NCI-H82 (cell line): ENCODE data around the gene CDK15.
A peak's percentile ranks its signal among the peaks of the same experiment; 100 is the strongest.

Experiments
- DNase-seq: peaks from one replicate; lab custom pipeline; 2025; lab: John Stamatoyannopoulos, UW

The CDK15 gene

DNA sequence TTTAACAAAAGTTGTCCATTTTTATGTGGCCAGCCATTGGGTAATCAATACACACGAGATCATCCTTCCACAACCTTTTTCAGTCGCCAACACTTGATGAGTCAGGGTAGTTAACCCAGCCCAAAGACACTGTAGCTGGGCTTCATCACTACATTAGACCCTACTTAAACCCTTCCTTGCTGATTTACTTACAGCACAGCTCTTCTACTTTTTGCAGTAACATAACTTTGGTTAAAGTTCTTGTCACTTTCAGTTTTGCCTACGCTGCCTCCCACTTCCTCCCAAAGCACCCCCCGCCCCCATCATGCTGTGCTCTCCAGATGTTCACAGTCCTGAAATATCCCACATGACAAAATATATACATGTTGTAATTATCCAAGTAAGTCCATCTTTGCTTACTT is 103.6 kb downstream of the CDK15 start:
- no peak for DNase-seq

DNA sequence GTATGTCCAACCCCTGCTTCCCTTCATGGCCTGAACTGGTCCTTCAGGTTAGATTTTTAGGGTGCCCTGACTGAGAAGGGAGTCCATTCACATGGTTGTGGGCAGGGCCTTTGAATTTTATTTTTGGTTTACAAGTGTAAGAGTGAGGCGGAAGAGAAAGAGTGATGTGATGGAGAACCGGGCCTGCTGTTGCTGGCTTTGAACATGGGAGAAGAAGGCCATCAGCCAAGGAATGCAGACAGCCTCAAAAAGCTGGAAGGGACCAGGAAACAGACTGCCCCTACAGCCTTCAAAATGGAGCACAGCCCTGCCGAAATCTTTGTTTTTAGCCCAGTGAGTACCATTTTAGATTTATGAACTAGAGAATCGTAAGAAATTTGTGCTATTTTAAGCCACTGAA is 105.0 kb downstream of the CDK15 start:
- no peak for DNase-seq

GRCh38 chr2:201913201-201913600 is 106.9 kb downstream of the CDK15 start:
- DNase-seq: no peak

DNA sequence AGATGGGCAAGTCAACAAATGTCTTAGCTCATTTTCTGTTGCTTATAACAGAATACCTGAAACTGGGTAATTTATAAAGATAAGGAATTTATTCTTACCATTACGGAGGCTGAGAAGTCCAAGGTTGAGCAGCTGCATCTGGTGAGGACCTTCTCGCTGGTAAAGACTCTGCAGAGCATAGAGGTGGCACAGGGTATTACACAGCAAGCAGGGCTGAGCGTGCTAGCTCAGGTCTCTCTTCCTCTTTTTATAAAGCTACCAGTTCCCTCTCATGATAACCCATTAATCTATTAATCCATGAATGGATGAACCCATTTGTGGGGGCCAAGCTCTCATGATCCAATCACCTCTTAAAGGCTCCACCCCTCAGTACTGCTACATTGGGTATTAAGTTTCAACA is 109.1 kb downstream of the CDK15 start:
- DNase-seq: peak; percentile 40

DNA sequence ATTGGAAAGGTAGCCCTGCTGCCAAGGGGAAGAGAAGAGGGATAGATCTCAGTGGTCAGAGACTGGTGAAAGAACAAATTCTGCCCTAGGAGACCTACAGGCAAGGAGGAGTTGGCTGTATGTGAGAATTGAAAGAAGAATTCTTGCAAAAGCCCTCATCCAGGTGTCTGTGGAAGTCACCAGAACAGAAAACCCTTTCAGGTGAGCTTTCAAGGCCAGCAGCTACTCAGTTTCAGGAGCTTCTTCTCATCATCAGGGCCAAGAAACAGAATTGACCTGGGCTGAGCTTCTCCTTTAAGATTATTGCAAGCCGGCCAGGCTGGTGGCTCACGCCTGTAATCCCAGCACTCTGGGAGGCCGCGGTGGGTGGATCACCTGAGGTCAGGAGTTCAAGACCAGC is 110.2 kb downstream of the CDK15 start:
- DNase-seq: no peak

DNA sequence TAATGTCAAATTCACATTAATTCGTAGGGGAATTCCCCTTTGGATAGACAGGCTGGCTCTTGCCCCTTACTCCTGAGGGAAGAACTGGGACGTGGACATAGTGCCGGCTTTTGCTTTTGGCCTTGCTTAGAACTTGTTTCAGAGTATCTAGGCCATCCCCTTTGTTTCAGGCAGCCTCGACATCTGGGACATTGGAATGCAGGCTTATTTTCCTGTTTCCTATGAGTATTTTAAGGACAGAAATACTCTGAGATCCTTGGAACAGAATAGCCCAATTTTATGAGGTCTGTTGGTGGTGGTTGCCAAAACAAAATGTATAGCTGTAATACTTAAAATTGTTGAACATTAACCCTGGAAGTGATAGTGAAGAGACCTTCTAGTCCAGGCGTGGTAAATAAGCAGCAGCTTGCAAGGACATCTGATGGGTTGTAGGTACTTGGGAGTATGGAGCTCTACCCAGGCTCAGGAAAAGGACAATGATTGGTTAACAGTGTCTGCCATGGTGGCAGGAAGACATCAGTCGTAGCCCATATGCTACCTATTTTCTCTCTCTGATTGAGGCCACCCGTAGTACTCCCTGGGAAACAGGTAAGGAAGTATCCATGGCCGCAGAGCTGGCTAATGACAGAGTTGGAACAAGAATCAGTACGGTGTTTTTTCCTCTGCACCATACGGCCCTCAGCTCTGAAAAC is 112.4 kb downstream of the CDK15 start:
- no peak for DNase-seq

DNA sequence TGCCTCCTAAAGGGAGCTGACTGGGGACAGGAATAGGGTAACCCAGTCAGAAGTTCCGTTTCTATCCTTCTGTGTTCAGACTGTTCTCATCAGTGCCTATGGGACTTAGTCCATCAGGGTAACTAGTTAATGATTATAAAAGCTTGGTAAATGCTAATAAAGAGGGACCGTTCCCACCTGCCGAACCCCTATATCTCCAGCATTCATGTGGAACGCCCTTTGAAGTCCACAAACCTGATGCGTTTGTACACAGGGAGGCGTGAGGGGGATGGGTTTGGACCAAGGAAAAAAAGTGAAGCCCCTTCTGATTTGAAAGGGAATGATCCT is 112.9 kb downstream of the CDK15 start:
- no peak for DNase-seq

GRCh38 chr2:201923436-201924328 is 117.3 kb downstream of the CDK15 start:
- peak; percentile 40 for DNase-seq

DNA sequence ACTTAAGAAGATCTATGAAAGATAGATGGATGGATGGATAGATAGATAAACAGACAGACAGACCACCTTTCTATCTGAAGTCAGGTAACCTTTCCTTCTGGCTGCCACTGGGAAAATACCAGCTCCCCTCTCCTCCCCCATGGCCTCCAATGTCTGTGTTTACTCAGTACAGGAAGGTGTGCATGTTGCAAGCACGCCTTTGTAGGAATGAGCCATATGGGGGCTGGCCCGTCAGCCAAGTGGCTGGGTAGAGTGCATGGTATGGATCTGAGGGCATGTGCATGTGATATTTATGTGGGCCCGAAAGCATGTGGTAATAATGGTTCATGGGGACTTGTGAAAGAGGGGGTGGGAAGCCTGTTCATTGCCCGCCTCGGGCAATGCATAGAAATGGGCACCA is 118.1 kb downstream of the CDK15 start:
- no peak for DNase-seq

DNA sequence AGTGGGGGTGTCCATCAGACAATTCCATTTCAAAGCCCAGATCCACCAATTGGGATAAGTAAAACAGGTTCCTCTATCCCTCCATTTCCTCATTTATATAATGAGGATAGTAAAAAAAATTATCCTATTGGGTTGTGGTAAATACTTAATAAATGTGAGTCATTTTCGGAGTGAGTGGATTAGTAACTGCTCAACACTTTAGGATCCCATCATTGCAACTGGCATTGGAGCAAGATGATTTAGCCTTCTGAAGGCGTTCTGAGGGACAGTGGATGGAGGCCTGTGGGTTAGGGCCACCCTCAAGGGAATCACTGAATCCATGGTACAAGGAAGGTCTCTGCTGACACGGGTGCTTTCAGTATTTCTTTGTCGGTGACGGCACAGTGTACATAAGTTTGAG is 118.7 kb downstream of the CDK15 start:
- DNase-seq: no peak

GRCh38 chr2:201926067-201926466 is 119.7 kb downstream of the CDK15 start:
- no peak for DNase-seq

DNA sequence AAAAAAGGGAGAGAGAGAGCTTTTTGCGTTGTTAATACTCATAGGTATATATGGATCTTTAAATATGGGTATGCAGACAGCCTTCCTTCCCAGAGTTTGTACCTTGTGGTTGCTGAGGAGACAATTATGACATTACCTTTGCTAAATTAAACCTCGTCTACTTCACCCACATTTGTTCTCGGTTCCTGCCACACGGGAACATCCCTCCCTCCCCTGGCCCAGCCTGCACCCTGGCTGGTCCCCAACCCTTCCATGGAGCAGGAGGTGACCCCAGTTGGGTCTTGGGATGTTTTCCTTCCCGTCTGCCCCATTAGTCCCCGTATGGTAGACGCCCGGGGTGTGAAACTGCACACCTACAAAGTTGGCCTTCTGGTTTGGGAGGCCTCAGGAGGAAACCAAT is 122.0 kb downstream of the CDK15 start:
- DNase-seq: no peak

DNA sequence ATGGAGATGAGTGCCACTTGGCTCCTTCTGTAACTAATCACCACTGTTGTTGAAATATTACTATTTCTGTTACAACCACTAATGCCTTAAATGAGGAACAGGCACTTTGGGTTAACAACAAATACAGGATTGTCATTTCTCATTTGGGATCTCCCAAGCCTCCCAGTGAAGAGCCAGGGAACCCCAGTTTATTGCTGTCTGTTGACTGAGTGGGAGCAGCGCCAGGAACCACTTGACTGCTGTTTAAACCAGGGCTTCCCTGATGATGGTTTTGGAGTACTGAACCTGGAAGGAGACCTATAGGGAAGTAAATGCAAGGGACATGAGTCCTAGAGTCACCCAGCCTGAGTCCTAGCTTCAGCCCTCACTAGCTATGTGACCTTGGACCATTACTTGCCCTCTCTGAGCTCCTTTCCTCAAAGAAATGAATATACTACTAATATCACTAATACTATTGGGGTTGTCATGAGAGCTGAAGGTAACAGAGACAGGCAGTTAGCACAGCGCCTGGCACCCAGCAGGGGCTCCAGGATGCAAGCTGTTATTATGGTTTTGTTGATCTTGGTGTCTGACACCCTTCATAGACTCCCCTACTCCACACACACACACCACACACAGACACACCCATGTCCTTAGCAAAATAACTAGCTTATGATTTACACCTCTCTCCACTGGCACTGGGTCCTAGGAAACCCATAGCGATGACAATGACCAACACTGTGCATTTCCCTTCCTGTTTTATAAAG is 123.1 kb downstream of the CDK15 start:
- no peak for DNase-seq

DNA sequence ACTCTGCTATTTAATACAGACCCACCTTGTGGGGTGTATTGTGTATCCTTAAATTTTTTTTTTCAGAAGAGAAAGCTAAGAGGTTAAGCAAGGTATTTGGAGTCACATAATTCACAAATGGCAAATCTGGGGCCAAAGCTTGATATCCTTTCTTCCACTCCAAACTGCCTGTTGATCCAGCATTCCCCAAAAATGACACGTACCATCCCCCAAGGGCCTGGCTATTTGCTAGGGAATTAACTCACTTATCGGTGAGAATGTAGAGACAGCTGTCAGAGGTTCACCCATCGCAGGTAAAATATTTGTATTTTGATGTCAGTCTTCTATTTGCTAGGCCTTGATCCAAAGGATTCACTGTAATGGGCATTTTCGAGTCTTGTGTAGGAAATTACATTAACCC is 123.7 kb downstream of the CDK15 start:
- no peak for DNase-seq

- peak; percentile 31 for DNase-seq
These were observed 124.5 kb downstream of the CDK15 start for GRCh38 chr2:201930831-201931230.

- DNase-seq: no peak
These were observed 125.1 kb downstream of the CDK15 start for GRCh38 chr2:201931475-201931874.

GRCh38 chr2:201931951-201932350 is 125.6 kb downstream of the CDK15 start:
- peak; percentile 47 for DNase-seq

DNA sequence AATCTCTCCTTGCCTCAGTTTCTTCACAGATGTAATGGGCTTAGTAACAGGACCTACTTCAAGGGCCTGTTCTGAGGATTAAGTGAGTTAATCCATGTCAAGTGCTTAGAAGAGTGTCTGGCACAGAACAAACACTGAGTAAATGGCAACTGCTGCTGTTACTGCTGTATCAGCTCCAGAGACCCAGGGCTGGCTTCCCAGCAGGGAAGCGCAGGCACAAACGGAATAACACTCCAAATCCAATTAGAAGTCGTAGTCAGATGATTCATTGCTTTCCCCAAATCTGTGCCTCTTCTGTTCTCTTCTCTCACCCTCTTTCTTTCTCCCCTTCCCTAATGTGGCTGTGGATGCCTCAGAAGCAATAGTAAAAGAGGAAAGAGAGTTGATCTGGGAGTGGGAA is 126.2 kb downstream of the CDK15 start:
- DNase-seq: peak; percentile 97

DNA sequence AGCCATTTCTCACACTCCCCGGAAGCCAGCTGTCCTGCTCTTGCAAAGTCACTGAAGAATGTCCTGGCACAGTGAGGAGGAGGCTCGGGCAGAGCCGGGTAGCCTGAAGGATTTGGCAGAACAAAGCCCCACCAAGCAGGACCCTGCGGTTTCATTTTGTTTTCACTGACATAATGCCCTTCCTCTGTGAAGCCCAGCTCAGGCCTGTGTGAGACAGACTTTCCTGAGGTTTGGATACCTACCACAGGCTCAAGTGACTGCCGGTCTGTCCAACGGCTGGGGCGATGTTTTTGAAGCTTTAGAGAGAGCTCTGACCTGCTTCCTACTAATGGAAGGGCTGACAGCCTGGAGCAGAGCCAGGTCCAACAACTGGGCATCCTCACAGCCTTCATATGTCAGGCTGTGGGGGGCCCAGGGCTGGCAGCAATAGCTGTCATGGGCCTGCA is 127.5 kb downstream of the CDK15 start:
- peak; percentile 55 for DNase-seq

DNA sequence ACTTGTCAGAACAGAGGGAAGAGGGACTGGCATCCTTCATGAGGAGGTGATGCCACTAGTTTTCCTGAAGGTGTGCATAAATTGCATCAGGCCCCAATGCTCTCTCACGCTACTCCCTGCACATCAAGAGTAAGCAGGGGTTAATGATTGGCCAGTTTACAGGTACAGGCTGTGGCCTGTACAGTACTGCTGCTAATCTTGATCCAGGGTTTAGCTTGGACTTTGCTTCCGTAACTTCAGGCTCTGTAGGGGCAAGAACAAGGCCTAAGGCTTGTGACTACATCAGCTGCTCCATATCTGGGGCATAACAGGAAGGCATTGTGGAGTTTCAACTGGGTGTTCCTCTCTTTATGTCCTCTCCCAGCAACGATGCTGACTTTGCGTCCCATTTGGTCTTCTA is 130.5 kb downstream of the CDK15 start:
- no peak for DNase-seq

DNA sequence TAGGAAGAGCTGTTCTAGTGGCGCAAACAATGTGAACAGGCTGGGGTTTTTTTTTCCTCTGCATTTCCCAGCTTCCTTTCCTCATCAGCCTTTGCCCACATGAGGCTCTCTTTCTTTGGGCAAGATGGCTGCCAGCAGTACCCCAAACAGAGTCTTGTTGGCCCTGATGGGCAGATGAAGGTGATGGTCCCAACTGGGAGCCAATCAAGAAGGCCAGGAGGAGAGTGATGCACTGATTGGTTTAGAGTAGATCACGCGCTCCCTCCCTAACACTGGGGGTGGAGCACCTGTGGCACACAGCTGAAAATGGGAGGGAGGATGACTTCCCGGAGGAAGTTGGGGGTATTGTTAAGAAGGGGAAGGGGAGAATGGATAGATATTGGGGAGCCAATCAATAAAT is 131.0 kb downstream of the CDK15 start:
- DNase-seq: peak; percentile 35

- DNase-seq: no peak
These were observed 131.9 kb downstream of the CDK15 start for GRCh38 chr2:201938156-201938775.
